HUES6 (cell line): ENCODE data around the gene ZNF148.

ENCODE experiments used
- H3K27ac ChIP-seq: 2 replicates; pipeline ENCODE4 v1.7.0; 2013; ENCODE audit warnings: low read depth, mild to moderate bottlenecking, low read length, inconsistent platforms
- H3K27me3 ChIP-seq: 2 replicates; pipeline ENCODE4 v1.6.1; 2013; ENCODE audit warnings: low read length; ENCODE audit not compliant: control insufficient read depth, insufficient read depth
- H3K36me3 ChIP-seq: 2 replicates; pipeline ENCODE4 v1.6.1; 2013; ENCODE audit warnings: low read length; ENCODE audit not compliant: control insufficient read depth, insufficient read depth
- H3K4me1 ChIP-seq: 2 replicates; pipeline ENCODE4 v1.6.1; 2013; ENCODE audit warnings: low read length; ENCODE audit not compliant: control insufficient read depth, insufficient read depth
- H3K4me3 ChIP-seq: 2 replicates; pipeline ENCODE4 v1.5.1; 2013; ENCODE audit warnings: low read depth, low read length
- H3K9ac ChIP-seq: one replicate; pipeline ENCODE4 v1.6.1; 2013; ENCODE audit warnings: mild to moderate bottlenecking, low read length
- H3K9me3 ChIP-seq: 2 replicates; pipeline ENCODE4 v1.6.1; 2013; ENCODE audit warnings: low read depth, low read length; ENCODE audit not compliant: control insufficient read depth, insufficient read depth

The ZNF148 gene

DNA sequence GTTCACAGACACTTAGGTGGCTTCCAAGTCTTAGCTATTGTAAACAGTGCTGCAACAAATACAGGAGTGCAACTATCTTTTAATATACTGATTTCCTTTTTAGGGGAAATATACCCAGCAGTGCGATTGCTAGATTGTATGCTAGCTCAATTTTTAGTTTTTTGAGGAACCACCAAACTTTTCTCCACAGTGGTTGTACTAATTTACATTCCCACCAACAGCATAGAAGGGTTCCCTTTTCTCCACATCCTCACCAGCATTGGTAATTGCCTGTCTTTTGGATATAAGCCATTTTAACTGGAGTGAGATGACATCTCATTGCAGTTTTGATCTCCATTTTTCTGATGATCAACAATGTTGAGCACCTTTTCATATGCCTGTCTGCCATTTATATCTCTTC is 58.9 kb downstream of the ZNF148 start:
- no peak overlapping the region for H3K9ac ChIP-seq
- peaks cover 9% of the 10 kb centered on the region for H3K36me3 ChIP-seq
- H3K4me3 ChIP-seq = no peak overlapping the region
- peaks cover 13% of the 10 kb centered on the region for H3K4me1 ChIP-seq
- H3K27ac ChIP-seq = no peak overlapping the region
- H3K27me3 ChIP-seq = no peaks in the 10 kb centered on the region
- no peaks in the 10 kb centered on the region for H3K9me3 ChIP-seq

DNA sequence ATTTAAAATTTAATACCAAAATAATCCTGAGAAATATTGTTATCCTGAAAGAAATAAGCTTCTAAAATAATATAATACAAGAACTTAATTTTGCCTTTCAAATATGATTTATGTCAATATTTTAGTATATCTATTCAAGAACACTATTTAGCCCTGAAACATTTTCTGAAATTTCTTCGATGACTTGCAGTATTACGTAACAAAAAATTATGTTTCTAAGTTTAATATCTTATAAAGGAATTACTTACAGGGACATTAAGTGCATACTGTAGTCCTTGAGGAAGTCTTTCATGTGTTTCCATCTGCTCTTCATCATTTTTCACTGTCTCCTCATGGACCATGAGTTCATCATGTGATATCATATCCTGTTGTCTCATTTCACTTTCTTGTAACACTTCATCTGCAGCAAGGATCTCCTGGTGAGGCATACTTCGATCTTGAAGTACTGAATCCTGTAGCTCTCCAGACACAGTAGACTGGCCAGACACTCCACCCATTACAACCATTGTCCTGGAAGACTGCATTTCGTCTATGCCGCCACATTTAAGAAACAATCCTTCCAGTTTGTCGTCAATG is 62.0 kb downstream of the ZNF148 start:
- no peaks in the 10 kb centered on the region for H3K27me3 ChIP-seq
- H3K9ac ChIP-seq = no peak overlapping the region
- peaks cover 3% of the 10 kb centered on the region for H3K4me1 ChIP-seq
- no peak overlapping the region for H3K4me3 ChIP-seq
- no peak overlapping the region for H3K27ac ChIP-seq
- peaks cover 12% of the 10 kb centered on the region for H3K36me3 ChIP-seq
- H3K9me3 ChIP-seq = no peaks in the 10 kb centered on the region

DNA sequence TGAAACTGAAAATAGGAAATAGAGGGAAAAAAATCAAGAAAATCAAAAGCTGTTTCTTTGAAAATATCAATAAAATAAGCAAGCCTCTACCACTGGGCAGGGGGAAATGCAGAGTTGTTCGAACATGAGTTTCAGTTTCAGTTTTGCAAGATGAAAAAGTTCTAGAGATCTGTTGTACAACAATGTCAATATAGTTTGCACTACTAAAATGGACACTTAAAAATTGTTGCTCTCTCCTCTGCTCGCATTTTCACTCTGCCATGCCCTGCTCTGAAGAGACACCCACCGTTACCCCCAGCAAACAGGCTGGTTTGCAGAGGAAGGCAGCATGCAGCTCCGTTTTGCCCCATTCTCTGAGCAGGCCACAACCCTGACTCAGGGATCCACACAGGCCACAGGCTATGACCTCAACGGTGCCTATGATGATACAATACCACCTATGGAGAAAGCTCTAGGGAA is 64.5 kb downstream of the ZNF148 start:
- Histone ChIP-seq H3K9me3 (no peaks in the 10 kb centered on the region), H3K27ac (no peak overlapping the region), H3K4me3 (no peak overlapping the region), H3K36me3 (peaks cover 12% of the 10 kb centered on the region), H3K4me1 (no peaks in the 10 kb centered on the region), H3K27me3 (no peaks in the 10 kb centered on the region), H3K9ac (no peak overlapping the region)

DNA sequence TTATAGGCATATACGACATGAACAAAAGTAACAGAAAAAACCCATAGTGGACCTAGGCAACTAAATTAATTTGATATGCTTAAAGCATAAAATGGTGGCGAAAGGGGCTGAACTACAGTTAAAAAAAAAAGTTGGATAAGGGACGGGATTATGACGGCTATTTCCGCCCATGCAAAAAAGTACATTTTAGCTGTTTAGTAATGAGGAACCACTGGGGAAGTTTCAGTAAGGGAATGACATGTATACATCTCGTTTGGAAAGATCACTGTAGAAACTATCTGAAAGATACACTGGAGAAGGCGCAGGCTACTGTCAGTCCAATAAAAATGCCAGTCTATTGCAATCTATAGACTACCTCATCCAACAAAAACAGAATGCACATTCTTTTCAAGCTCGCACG is 65.6 kb downstream of the ZNF148 start:
- H3K36me3 ChIP-seq = peaks cover 12% of the 10 kb centered on the region
- H3K27me3 ChIP-seq = no peaks in the 10 kb centered on the region
- H3K27ac ChIP-seq = no peak overlapping the region
- no peaks in the 10 kb centered on the region for H3K4me1 ChIP-seq
- H3K9ac ChIP-seq = no peak overlapping the region
- no peaks in the 10 kb centered on the region for H3K9me3 ChIP-seq
- H3K4me3 ChIP-seq = no peak overlapping the region

DNA sequence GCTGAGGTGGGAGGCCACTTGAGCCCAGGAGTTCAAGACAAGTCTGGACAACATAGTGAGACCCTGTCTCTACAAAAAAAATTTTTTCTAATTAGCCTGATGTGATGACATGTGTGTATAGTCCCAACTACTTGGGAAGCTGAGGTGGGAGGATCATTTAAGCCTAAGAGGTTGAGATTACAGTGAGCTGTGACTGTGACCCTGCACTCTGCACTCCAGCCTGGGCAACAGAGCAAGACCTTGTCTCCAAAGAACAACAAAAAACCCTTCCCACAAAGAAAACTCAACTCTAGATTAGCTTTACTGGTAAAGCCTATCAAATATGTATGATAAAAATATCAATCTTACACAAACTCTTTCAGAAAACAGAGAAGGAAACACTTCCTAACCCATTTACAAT is 68.5 kb downstream of the ZNF148 start:
- H3K27ac ChIP-seq = no peak overlapping the region
- no peaks in the 10 kb centered on the region for H3K9me3 ChIP-seq
- H3K9ac ChIP-seq = no peak overlapping the region
- peaks cover 3% of the 10 kb centered on the region; the same call in 1 of the 2 replicates for H3K36me3 ChIP-seq
- H3K27me3 ChIP-seq = no peaks in the 10 kb centered on the region
- no peak overlapping the region for H3K4me3 ChIP-seq
- no peaks in the 10 kb centered on the region for H3K4me1 ChIP-seq

DNA sequence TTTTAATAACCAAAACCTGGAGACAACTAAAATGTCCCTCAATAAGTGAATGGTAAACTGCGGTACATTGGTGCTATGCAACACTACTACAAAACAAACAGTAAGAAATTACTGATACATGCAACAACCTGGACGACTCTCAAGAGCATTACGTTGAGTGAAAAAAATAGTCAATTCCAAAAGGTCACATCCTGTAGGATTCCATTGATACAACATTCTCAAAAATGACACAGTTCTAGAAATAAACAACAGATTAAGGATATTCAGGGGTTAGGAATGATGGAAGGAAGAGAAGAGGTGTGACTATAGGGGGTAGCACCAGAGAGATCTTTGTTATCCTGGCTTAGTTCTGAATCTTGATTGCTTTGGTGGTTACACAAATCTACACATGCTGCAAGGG is 72.2 kb downstream of the ZNF148 start:
- Histone ChIP-seq H3K9ac (no peak overlapping the region), H3K4me1 (no peaks in the 10 kb centered on the region), H3K9me3 (no peaks in the 10 kb centered on the region), H3K27ac (no peak overlapping the region), H3K4me3 (no peak overlapping the region), H3K36me3 (no peaks in the 10 kb centered on the region), H3K27me3 (no peaks in the 10 kb centered on the region)

DNA sequence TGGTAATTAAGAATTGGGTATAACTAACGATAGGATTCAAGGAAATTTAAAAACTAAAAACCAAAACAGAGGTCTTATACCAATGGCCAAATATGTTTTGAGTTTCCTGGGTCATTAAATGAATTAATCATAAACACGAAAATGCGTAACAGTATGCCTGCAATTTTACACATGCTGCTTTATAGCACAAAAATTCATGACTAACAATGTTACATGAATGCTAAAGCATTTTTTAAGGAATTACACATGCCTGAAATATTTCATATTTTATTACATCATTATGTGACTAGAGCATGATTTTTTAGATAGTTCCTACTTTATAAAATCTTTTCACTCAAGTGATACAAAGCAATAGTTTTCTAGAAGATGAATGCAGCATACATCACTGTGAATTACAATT is 74.7 kb downstream of the ZNF148 start:
- Histone ChIP-seq H3K9ac (no peak overlapping the region), H3K9me3 (no peaks in the 10 kb centered on the region), H3K36me3 (no peaks in the 10 kb centered on the region), H3K27me3 (no peaks in the 10 kb centered on the region), H3K4me1 (no peaks in the 10 kb centered on the region), H3K4me3 (no peak overlapping the region), H3K27ac (no peak overlapping the region)

DNA sequence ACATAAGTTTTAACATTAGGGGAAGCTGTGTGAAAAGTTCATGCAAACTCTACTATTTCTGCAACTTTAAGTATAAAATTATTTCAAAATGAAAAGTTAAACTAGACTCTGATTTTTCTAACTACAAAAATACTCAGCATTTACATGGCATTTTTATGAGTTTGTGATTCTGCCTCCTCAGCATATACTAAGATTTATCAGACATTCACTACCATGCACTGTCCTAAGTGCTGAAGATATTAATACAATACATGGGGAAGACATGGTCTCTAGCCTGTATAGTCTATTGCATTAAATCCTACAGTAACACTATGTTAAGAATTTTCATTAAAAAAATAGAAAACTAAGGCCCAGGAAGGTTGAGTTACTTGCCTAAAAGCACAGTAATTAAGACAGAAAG is 80.7 kb downstream of the ZNF148 start:
- Histone ChIP-seq H3K4me3 (no peak overlapping the region), H3K9me3 (no peaks in the 10 kb centered on the region), H3K27ac (no peak overlapping the region), H3K4me1 (no peaks in the 10 kb centered on the region), H3K36me3 (no peaks in the 10 kb centered on the region), H3K9ac (no peak overlapping the region), H3K27me3 (no peaks in the 10 kb centered on the region)

DNA sequence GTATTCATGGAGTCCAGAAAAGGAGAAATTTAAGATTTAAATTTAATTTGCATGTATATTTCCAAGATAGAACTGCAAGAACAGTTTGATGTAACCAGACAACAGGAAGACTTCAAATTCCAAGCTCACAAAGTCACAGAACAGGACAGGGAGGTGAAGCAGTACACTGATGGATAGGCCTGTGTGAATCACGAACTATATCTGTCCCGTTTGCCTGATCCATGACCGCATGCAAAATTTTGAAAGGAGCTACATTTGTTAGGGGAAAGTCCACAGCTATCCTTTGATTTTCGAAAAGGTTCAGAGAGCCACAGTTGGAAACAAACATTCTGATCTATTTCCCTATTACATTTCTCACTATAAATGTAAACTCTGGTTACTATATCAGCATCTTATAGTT is 83.1 kb downstream of the ZNF148 start:
- H3K27me3 ChIP-seq = no peaks in the 10 kb centered on the region
- no peaks in the 10 kb centered on the region for H3K9me3 ChIP-seq
- no peak overlapping the region for H3K9ac ChIP-seq
- no peaks in the 10 kb centered on the region for H3K4me1 ChIP-seq
- H3K27ac ChIP-seq = no peak overlapping the region
- H3K4me3 ChIP-seq = no peak overlapping the region
- H3K36me3 ChIP-seq = peaks cover 5% of the 10 kb centered on the region

DNA sequence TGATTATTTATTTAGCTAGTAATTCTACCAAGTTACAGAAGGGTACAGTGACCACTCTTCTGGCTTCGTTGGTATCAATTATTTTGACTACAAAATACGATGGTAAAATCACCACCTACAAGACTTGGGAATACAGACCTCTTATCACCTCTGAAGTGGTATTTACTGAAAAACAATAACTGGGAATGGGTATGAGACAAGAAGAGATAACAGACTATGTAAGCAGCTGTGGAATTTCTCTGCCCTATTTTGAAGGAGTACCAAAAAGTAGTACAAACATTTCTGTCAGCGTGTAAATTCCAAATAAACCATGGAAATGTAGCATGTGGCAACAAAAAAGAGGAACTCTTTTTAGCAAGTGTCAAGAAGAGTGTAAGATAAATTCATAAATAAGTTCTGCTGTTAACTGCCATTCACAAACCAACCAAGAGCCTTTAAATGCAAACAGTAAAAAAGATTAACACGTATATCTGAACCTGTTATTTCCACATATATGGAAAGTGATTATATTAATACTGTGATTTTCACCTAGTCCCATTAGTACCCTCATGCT is 85.6 kb downstream of the ZNF148 start:
- H3K27ac ChIP-seq = no peak overlapping the region
- H3K9ac ChIP-seq = no peak overlapping the region
- no peaks in the 10 kb centered on the region for H3K4me1 ChIP-seq
- H3K36me3 ChIP-seq = peaks cover 5% of the 10 kb centered on the region
- no peak overlapping the region for H3K4me3 ChIP-seq
- no peaks in the 10 kb centered on the region for H3K27me3 ChIP-seq
- no peaks in the 10 kb centered on the region for H3K9me3 ChIP-seq

DNA sequence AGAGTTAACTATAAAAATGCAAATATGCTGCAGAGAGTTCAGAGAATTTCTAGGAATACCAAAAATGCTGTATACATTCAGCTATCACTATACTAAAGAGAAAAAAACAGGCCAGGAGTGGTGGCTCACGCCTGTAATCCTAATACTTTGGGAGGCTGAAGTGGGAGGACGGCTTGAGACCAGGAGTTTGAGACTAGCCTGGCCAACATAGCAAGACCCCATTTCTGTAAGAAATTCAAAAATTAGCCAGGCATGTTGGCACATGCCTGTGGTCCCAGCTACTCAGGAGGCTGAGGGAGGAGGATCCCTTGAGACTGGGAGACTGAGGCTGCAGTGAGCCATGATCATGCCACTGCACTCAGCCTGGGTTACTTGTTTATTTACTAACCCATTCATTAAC is 87.9 kb downstream of the ZNF148 start:
- peaks cover 9% of the 10 kb centered on the region for H3K4me1 ChIP-seq
- H3K27me3 ChIP-seq = no peaks in the 10 kb centered on the region
- no peaks in the 10 kb centered on the region for H3K9me3 ChIP-seq
- H3K4me3 ChIP-seq = no peak overlapping the region
- peaks cover 5% of the 10 kb centered on the region for H3K36me3 ChIP-seq
- no peak overlapping the region for H3K27ac ChIP-seq
- H3K9ac ChIP-seq = no peak overlapping the region
